ENCODE measurements around the gene PDE4D.

- TF ChIP-seq CTCF (conservative IDR thresholded peaks at IDR 0.05 in 1 of 2, IDR thresholded peaks at IDR 0.05 in 1 of 2; ENCODE audit: extremely low read depth in 1 of 2, insufficient read depth in 1 of 2, low read depth in 1 of 2, low read length in 2 of 2) (no peak), EZH2 (IDR thresholded peaks at IDR 0.05; ENCODE audit: borderline replicate concordance, low read length) (no peak)
Measured at GRCh38 chr5:59790376-59790775, 103.2 kb downstream of the PDE4D start.
